HG03469 (cell line): ENCODE results near the gene ZNF451.

Experiments
- ATAC-seq: cut with Tn5 transposase; IDR thresholded peaks from one replicate; pipeline ENCODE4 v1.9.1; 2021; ENCODE audit warnings: mild to moderate bottlenecking, moderate library complexity, moderate number of reproducible peaks; ENCODE audit not compliant: unreplicated experiment

The ZNF451 gene

DNA sequence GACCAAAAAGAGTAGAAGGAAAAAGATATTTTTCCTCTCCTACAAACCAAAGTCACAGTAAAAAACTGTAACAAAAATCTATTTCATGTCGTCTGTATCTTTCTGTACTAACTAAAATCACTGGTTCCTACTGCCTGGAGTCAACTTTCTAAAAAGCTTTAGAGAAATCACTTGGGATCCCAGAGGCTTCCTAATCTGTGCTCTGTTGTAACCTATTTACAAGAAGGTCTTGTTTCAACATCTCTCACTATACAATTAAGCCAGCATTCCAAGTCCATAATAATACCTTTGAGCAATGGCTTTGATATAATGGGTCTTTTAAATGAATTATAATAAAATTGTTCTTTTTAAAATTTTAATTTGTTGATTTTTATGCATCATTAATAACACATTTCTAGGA is 111.7 kb downstream of the ZNF451 start:
- ATAC-seq, result no peak

DNA sequence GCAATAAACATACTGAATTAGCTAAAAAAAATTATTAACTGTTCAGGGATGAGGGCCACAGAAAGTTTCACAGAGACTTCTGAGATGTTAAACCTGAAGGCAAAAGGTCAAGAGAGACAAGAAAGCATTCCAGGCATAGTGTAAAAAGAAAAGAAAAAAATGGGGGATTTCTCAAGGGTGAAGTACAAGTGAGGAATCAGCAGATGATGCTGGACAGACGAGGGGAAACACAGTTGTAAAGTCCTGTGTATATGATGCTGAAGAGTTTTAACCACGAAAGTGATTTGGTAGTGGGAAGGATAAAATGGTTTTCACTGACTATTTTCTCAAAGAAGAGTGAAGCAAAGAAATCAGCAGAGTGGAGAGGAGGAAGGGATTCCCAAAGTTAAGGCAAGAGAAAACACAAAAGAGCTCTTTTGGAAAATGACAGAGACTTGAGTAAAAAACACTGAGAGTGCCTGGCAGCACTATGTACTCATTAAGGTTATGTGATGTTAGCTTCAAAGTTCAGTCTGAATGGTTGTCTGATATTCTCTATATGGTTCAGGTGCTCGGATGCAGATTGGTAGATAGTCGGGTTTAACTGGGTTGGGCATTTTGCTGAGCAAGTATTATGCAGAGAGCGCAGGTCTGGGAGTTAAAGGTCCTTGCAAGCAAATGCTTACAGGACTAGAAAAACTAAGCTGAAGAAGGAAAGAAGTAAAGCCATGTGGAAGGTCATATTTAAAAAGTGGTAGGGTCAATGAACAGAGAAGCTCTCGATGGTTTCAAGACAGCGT is 115.8 kb downstream of the ZNF451 start:
- no peak for ATAC-seq

DNA sequence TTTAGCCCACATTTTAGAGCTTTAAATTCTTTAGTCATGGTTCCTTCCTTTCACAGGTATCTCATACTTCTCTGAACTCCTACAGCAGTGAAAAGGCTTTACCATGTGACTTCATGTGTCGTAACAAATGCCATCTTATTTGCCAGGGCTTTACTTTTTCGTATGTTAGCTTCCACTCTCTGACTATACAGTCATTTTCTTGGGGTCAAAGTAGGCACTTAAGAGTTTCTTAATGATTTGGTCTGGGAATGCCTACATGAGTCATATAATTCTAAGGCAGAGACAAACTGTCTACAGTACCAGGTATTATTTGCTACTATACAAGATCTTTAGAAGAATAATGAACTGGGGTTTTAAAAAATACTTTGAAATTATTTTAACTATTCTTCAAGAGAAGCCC is 117.2 kb downstream of the ZNF451 start:
- ATAC-seq, result no peak

DNA sequence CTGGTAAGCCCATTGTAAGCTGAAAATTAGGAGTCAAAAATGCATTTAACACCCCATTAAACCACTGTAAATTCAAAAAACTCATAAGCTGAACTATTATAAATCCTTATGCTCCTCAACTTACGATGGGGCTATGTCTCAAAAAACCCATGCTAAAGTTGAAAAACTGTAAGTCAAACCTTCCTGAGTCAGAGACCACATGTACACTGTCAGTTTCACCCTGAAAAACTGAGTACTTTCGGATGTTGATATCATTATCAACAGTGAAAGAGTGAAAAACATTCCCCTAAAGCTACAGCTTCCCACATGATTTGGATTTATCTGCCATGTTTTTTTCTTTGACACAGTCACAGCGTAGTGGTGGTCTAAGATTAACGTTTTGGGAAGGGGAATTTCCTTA is 117.9 kb downstream of the ZNF451 start:
- no peak for ATAC-seq

DNA sequence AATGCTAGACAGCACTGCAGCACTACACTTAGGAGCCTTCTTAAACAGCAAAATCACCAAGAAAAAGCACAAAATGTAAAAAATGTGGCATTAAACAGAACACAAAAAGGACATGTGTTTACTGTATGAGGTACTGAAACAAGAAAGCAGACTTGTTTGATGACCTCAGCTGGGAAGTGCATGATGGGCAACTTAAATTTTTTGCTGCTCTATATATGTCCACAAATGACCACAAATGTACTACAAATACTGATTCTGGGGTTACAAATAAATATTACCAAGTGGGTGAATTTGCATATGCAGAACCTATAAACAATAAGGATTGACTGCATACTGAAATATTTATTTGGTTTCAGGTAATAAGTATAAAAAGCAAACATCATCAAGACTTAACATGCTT is 119.0 kb downstream of the ZNF451 start:
- no peak for ATAC-seq

DNA sequence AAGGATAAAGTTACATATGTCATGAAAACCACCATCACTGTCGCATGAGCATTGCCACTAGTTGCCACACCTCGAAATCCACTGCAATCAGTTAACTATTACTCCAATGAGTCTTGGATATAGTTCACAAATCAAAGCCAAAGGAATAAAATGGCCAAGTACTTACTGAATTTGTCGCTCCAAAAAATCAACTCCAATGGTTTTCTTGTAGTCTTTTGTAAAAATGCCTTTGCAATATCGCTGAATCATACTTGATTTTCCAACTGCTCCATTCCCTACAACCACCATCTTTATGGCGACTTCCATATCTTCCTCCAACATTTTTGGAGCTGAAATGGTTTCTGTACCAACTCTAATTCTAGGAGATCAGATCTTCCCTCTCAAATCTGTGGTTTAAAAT is 120.1 kb downstream of the ZNF451 start:
- no peak for ATAC-seq

DNA sequence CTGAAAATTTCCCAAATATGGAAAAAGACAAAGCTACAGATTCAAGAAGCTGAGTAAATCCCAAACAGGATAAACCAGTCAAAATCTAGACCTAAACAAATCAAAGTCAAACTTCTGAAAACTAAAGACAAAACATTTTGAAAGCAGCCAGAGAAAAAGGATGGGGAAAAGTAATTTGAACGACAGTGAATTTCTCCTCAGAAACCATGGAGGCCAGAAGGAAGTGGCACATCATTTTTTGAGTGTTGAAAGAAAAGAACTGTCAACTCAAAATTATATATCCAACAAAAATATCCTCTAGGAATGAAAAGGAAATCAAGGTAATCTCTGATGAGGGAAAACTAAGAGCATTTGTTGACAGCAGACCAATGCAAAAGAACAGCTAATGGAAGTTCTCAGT is 125.3 kb downstream of the ZNF451 start:
- ATAC-seq, result no peak

DNA sequence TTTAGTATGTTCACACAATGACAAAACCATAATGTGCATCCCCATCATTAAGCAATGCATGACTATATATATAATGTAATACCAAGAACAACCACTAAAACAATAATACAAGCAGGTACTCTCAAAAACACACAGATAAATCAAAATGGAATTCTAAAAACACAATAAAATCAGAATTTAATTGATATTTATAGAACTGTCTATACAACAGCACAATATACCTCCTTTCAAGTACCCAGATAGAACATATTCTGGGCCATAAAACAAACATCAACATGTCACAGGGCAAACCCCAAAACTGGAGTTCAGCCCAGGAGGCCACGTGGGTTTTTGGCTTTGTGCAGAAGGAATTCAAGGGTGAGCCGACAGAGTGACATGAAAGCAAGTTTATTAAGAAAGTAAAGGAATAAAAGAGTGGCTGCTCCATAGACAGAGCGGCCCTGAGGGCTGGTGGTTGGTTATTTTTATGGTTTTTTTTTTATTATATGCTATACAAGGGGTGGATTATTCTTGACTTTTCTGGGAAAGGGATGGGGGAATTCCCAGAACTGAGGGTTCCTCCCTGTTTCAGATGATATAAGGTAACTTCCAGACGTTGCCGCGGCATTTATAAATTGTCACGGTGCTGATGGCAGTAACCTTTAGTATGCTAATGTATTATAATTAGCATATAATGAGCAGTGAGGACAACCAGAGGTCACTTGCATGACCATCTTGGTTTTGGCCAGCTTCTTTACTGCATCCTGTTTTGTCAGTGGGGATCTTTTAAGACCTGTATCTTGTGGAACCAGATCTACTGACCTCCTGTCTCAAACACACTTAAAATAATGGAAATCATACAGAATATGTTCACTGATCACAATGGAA is 126.5 kb downstream of the ZNF451 start:
- ATAC-seq, result no peak

DNA sequence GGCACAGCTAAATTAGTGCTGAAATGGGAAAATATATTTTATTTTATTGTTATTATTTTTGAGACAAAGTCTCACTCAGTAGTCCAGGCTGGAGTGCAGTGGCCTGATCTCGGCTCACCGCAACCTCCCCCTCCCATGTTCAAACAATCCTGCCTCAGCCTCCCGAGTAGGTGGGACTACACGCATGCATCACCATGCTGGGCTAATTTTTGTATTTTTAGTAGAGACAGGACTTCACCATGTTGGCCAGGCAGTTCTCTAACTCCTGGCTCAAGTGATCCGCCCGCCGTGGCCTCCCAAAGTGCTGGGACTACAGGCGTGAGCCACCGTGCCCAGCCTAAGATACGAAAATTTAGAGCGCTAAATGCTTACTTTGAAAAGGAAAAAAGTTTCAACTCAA is 127.3 kb downstream of the ZNF451 start:
- no peak for ATAC-seq
